GM12801 (cell line): ENCODE measurements around the gene TIPRL.
A peak's percentile ranks its signal among the peaks of the same experiment; 100 is the strongest.

Experiments used
- TF ChIP-seq, protein P1 (sequence below): IDR thresholded peaks from one replicate; pipeline ENCODE4 v1.5.1; 2011; ENCODE audit warnings: control low read depth; ENCODE audit not compliant: insufficient read length; ENCODE audit errors: extremely low read depth

Gene TIPRL

DNA sequence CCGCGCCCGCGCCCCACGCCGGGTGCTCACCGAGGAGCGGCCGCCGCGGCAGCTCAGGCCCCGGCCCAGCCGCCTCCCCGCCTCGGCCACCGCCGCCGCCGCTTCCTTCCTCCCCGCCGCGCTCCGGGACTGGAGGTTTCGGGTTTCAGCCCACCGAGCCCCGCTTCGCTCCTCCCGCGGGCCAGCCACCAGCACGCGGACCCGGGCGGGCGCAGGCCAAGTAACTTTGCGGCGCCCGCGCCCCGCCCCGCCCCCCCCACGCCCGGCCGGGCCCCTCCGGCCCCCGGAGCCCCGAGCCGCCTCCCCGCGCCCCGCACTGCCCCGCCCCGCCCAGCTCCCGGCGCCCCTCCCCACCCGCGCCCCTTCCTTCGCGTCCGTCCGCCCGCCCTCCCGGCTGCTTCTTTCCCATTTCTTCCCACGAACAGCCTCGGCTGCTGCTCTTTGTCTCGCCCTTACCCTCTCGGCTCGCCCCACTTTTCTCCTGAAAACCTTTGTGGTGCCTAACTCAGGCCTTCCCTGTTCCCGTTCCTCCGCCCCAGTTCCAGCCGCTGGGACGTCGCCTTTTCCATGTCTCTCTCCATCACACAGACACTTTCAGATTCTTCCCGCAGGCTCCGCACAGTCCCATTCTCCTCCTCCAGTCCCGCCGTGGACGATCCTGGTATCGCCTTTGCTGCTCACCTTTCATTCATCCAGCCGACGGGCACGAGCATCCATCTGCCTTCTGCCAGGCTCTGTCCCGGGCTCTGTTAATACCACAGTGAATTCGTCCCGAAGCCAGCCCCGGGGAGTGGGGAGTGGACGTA is 41.9 kb upstream of the TIPRL start, which contains the start of gene GPR161:
GPR161 (minus strand) TSS at position 222 of the 806 bp plus-strand sequence. CDS start 32,080 bp downstream, outside the sequence.
- TF ChIP-seq, protein P1, sequence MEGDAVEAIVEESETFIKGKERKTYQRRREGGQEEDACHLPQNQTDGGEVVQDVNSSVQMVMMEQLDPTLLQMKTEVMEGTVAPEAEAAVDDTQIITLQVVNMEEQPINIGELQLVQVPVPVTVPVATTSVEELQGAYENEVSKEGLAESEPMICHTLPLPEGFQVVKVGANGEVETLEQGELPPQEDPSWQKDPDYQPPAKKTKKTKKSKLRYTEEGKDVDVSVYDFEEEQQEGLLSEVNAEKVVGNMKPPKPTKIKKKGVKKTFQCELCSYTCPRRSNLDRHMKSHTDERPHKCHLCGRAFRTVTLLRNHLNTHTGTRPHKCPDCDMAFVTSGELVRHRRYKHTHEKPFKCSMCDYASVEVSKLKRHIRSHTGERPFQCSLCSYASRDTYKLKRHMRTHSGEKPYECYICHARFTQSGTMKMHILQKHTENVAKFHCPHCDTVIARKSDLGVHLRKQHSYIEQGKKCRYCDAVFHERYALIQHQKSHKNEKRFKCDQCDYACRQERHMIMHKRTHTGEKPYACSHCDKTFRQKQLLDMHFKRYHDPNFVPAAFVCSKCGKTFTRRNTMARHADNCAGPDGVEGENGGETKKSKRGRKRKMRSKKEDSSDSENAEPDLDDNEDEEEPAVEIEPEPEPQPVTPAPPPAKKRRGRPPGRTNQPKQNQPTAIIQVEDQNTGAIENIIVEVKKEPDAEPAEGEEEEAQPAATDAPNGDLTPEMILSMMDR, result no peak

DNA sequence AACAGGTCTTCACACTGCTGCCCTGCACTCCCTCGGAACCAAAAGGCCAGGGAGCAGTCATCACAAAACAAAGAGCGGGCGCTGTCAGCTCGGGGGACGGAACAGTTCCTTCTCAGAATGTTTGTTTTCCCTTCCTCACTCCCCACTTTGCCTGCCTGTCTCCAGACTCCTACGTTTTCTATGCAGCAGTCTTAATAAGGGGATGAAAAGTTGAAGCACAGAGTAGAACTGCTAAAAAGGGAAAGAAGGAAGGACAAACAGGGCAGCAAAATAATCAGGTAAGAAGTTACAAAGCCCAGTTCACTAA is 41.3 kb upstream of the TIPRL start:
- TF ChIP-seq, protein P1, result no peak

- TF ChIP-seq, protein P1, result no peak
Observed at GRCh38 chr1:168138134-168138533, 40.6 kb upstream of the TIPRL start.

DNA sequence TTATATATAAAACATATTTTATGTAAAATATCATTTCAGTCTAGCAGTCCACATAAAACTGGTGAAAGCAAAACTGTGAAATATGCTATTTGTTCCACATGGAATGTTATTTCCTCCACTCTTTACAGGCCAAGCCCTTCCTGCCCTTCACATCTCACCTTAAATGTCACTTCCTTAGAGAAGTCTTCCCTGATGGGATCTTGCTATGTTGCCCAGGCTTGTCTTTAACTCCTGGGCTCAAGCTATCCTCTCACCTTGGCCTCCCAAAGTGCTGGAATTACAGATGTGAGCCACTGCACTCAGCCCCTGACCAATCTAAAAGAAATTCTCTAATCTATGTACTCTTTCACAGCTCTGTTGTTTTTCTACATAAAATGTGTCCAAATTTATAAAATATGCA is 39.7 kb upstream of the TIPRL start:
- TF ChIP-seq, protein P1, result no peak

DNA sequence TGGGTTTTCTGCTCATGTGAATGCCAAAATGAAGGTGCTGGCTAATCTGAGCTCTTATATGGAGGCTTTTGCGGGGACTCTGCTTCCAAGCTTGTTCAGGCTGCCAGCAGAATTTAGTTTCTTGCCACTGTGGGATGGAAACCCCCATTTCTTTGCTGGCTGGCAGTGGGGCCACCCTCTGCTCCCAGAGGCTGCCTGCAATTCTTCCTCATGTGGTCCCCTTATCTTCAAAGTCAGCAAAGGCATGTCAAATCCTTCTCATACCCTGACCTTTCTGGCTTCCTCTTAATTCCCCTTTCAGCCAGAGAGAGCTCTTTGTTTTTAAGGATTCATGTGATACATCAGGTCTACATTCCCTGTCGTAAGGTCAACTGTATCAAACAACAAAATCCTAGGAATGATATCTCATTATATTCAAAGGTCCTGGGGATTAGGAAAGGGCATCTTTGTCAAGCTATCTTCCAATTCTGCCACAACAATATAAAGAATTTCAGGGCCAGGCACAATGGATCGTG is 36.8 kb upstream of the TIPRL start:
- TF ChIP-seq, protein P1, result no peak

DNA sequence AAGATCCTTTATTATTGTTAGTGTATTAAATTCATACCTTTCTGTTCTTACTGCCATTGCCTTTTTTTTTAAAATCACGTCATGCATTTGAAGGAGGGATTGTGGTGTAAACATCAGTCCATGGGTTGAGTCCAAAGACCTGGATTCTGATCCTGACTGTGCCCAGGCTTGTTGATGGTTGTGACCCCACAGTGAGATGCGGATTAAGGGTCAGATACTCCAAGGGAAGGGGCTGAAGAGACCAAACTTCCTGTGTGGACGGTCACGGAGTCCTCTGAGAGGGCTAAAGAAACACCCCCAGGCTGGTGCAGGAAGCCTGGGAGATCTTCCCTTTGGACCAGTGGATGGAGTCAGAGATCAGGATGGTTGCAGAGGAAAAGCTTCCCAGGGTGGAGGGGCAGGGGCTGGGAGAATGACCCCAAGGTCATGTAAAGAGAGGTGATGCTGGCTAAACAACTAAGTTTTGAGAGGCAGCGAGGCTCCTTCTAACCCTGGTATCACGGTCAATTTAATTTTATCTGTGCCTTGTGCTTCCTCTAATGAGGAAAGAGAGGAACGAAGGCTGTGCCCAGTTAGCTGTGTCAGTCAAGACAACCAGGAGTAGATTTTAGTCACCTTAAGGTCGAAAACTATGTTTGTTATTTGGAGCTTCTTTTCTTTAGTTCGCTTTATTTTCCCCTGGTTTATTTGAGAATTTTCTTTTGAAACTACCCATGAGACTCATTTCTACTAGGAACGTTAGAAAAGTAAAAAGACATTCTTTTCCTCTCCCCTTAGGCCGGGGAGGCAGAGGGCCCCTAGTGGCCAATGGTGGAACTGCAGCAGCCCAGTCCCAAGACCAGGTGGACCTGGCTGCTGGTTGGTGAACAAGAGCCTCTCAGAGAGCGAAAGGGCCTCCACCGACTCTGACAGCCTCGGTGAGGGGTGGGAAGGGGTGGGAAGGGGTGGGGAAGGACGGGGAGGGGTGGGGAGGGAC is 33.3 kb upstream of the TIPRL start:
- TF ChIP-seq, protein P1, result peak; percentile 86

DNA sequence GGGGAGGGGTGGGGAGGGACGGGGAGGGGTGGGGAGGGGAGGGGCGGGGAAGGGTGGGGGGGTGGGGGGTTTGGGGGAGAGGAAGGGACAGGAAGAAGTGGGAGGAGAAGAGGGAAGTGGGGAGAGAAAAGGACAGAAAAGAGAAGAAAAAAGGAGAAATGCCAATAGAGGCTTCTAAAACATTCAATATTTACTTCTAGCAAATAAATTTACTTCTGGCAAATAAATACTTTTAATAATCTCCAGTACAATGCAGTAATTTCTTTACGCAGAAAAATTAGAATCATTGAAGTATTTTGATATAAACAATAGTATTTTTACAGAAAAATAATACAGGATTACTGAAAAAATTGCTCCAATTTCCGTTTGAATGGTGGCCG is 32.6 kb upstream of the TIPRL start:
- TF ChIP-seq, protein P1, result no peak
